ENCODE results near the gene C1QTNF9. TPM values are rescaled to one million over a fixed set of nuclear protein-coding genes. Genes with fewer than 3 reads are reported as not detected.

Gene C1QTNF9
- total and polyA plus RNA-seq, 2 of the 4 experiments (the other 2 are of a cell fraction): 0.18 to 0.21 TPM

DNA sequence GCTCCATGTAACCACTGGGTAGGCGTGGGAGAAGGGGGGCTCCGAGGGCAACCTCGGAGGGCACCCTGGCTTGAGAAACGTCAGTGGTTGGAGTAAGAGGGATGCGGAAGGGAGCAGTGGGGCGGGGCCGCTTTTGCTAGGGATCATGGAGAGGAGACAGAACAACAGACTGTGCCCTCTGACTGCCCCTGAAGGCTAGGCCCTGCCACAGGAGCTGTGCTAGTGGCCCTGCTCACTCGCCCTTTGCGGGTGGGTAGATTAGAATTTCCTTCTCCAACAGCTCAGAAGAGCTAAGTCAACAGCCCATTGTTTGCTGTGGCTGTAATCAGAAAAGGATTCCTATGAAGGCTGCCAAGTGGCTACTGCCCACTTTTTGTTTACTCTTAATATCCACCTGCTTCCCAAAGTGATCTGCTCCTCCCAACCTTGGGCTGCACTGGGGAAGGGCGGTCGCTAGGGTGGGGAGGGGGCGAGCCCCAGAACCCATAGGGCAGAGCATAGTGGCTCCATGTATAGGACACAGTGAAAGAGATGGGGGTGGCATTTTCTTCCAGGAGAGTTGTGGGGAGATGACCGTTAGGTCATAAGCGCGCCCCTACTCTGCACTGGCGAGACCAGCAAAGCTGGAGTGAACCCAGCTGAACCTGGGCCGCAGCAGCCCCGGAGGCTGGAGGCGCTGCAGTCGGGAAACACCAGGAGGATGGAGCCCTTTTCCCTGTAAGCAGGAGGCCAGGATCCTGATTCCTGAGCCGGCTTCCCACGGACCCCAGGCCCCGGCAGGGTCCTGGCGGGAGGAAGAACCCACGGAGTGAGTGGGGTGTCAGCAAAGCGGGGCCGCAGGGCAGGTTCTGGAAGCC lies 1.9 kb upstream of the C1QTNF9 start (continued):
- TF ChIP-seq RAD21 (IDR thresholded peaks at IDR 0.05; ENCODE audit: low read length) (no peak), BHLHE40 (IDR thresholded peaks at IDR 0.05; ENCODE audit: low read depth, low read length) (no peak), CEBPB (IDR thresholded peaks at IDR 0.05; ENCODE audit: low read depth, low read length) (no peak)

DNA sequence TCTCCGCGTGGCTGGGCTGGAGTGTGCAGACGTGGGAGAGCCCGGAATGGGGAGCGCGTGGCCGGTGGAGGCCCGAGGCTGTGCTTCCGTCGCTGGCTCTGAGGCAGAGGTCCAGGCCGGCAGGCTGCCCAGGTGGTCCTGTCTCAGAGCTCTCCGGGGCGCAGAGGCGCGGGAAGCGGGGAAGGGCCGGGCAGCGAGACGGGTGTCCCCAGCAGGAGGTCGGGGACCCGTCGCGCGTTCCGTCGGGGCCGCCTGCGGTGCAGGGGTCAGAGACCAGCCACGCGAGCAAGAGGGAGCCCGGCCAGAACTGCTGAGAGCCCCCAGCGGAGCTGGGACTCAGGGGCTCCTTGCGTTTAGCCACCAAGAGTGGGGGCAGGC lies 1.3 kb upstream of the C1QTNF9 start:
- in situ Hi-C loops (cut with MboI; ENCODE audit: low sequenced_read_pairs): no loop called here
- Histone ChIP-seq H3K9me1 (ENCODE audit: insufficient read depth, low read length) (peaks cover 13% of the 10 kb centered on the region), H3K14ac (replicated peaks; ENCODE audit: low read depth, low read length) (no peak overlapping the region), H3K9ac (ENCODE audit: low read depth, low read length) (no peak overlapping the region), H2AK5ac (ENCODE audit: low read depth, low read length) (no peak overlapping the region), H2AK9ac (replicated peaks; ENCODE audit: low read depth, low read length, poor library complexity) (no peak overlapping the region), H3K4me1 (ENCODE audit: control insufficient read depth, insufficient read depth, low read length) (peaks cover 15% of the 10 kb centered on the region), H3K36me3 (ENCODE audit: control insufficient read depth, insufficient read depth, low read length) (peaks cover 5% of the 10 kb centered on the region), H3K9me3 (ENCODE audit: control insufficient read depth, insufficient read depth, low read length) (no peaks in the 10 kb centered on the region), H2BK20ac (ENCODE audit: low read depth, low read length) (no peak overlapping the region), H4K20me1 (ENCODE audit: insufficient read depth, low read length) (peaks cover 4% of the 10 kb centered on the region; the same call in 1 of the 2 replicates), H3K23ac (ENCODE audit: low read depth, low read length) (no peak overlapping the region), H3K4ac (ENCODE audit: low read depth, low read length) (no peak overlapping the region), H2BK120ac (ENCODE audit: low read depth, low read length) (no peak overlapping the region), H4K5ac (ENCODE audit: low read depth, low read length) (no peak overlapping the region), H3K79me1 (ENCODE audit: low read depth in 1 of 2, low read length in 2 of 2) (peaks cover 0 to 3% of the 10 kb centered on the region in 2 experiments; a peak in 1 of 4 replicates), H4K8ac (ENCODE audit: low read depth in 2 of 2, low read length in 2 of 2) (no peak overlapping the region), H3K27ac (ENCODE audit: insufficient read depth, low read length) (no peak overlapping the region), H2AFZ (replicated peaks; ENCODE audit: low read length, poor library complexity) (no peak overlapping the region), H3K4me2 (ENCODE audit: low read depth, low read length) (no peak overlapping the region), H3K4me3 (ENCODE audit: insufficient read depth, low read depth, low read length) (no peak overlapping the region), H3K27me3 (ENCODE audit: control insufficient read depth, insufficient read depth, low read length) (no peaks in the 10 kb centered on the region), H2BK15ac (ENCODE audit: low read depth, low read length) (no peak overlapping the region), H4K91ac (ENCODE audit: insufficient read depth, low read depth, low read length) (no peak overlapping the region), H3K56ac (ENCODE audit: extremely low read depth, insufficient read depth, low read length) (no peak overlapping the region), H3K18ac (ENCODE audit: low read depth, low read length) (no peak overlapping the region), H2BK5ac (ENCODE audit: low read depth, low read length, poor library complexity, severe bottlenecking) (no peak overlapping the region)
- dilution Hi-C loops (cut with HindIII; ENCODE audit: low sequenced_read_pairs, unreplicated experiment): no loop called here
- TF ChIP-seq RAD21 (IDR thresholded peaks at IDR 0.05; ENCODE audit: low read length) (no peak), BHLHE40 (IDR thresholded peaks at IDR 0.05; ENCODE audit: low read depth, low read length) (no peak), MXI1 (IDR thresholded peaks at IDR 0.05; ENCODE audit: borderline replicate concordance, low read depth, low read length) (no peak), POLR2A (IDR thresholded peaks at IDR 0.05; ENCODE audit: low read depth, low read length) (no peak), CHD1 (IDR thresholded peaks at IDR 0.05; ENCODE audit: low read depth, low read length) (no peak)
- TF ChIP-seq, protein P1, sequence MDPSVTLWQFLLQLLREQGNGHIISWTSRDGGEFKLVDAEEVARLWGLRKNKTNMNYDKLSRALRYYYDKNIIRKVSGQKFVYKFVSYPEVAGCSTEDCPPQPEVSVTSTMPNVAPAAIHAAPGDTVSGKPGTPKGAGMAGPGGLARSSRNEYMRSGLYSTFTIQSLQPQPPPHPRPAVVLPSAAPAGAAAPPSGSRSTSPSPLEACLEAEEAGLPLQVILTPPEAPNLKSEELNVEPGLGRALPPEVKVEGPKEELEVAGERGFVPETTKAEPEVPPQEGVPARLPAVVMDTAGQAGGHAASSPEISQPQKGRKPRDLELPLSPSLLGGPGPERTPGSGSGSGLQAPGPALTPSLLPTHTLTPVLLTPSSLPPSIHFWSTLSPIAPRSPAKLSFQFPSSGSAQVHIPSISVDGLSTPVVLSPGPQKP (IDR thresholded peaks at IDR 0.05; ENCODE audit: borderline replicate concordance, low read depth, low read length): no peak
- ChIA-PET CTCF (no interaction called here), POLR2A (ENCODE audit: unreplicated experiment) (no interaction called here)
- no TSS peak for BruUV-seq (replicated peaks)
- WGBS, 2 experiments (ENCODE audit: extremely low coverage in 2 of 2, insufficient read length in 1 of 2): 64% methylated on average over 11 of the region's 33 CpGs; no CpG with 5 or more reads in 1 of the 2 experiments
- intact Hi-C loops (cut with micrococcal nuclease): no loop called here
- no peak for ATAC-seq (ENCODE audit: low read depth)
- DNase-seq: no peak

Data from IMR-90 (cell line).